Activated T-helper 2 cell treated with anti-CD3 and anti-CD28 coated beads, Interferon-gamma antibody, Interleukin-2, Interleukin-4, amounts not matched to agents 10 μg/mL and 5 μg/mL and 100 μg/mL, durations not matched to agents 14 hours and 24 hours and 36 hours (primary cell): Measurements from ENCODE around the gene PSME1. TPM values are rescaled to one million over a fixed set of nuclear protein-coding genes. Genes with fewer than 3 reads are reported as not detected.

ENCODE experiments used
- total RNA-seq: library from RNA; stranded (reverse); gene quantifications from 2 replicates; pipeline ENCODE4 v1.2.3, GENCODE V29; 2022

PSME1 gene
- total RNA-seq, 1 donor from 2014 or later = 342 TPM

Other genes with a start within 250 kb of the PSME1 start
- gene DHRS4, start 182.4 kb upstream of the PSME1 start, total RNA-seq = 17.8 and 22.5 TPM in 2 replicates
- gene DHRS4L2, start 147.3 kb upstream of the PSME1 start, total RNA-seq = 23.9 and 24.9 TPM in 2 replicates
- 1.3 and 1.7 TPM in 2 replicates for gene CARMIL3, start 84.2 kb upstream of the PSME1 start, total RNA-seq
- gene CPNE6, start 64.6 kb upstream of the PSME1 start, total RNA-seq = not detected in 2 replicates
- 62.7 and 62.8 TPM in 2 replicates for gene PCK2, start 41.9 kb upstream of the PSME1 start, total RNA-seq
- 67.2 and 77.3 TPM in 2 replicates for gene DCAF11, start 21.4 kb upstream of the PSME1 start, total RNA-seq
- gene NRL, start 21.2 kb upstream of the PSME1 start, total RNA-seq = 1.6 and 1.8 TPM in 2 replicates
- 1.0 and 1.2 TPM in 2 replicates for gene FITM1, start 5.5 kb upstream of the PSME1 start, total RNA-seq
- 26.4 and 30.4 TPM in 2 replicates for gene EMC9, start 5.4 kb downstream of the PSME1 start, total RNA-seq
- gene PSME2, start 10.4 kb downstream of the PSME1 start, total RNA-seq = 567 TPM in 2 replicates
- gene RNF31, start 11.3 kb downstream of the PSME1 start, total RNA-seq = 80.4 and 92.0 TPM in 2 replicates
- gene IRF9, start 25.1 kb downstream of the PSME1 start, total RNA-seq = 124 and 129 TPM in 2 replicates
- 20.0 and 28.2 TPM in 2 replicates for gene REC8, start 35.9 kb downstream of the PSME1 start, total RNA-seq
- gene IPO4, start 52.6 kb downstream of the PSME1 start, total RNA-seq = 77.0 and 80.4 TPM in 2 replicates
- gene TM9SF1, start 59.2 kb downstream of the PSME1 start, total RNA-seq = 27.8 and 30.8 TPM in 2 replicates
- gene TSSK4, start 69.5 kb downstream of the PSME1 start, total RNA-seq = 0.21 TPM in 1 of 2 replicates, not detected in the other
- gene CHMP4A, start 77.3 kb downstream of the PSME1 start, total RNA-seq = 80.0 and 82.4 TPM in 2 replicates
- 13.2 and 13.5 TPM in 2 replicates for gene MDP1, start 79.9 kb downstream of the PSME1 start, total RNA-seq
- gene NEDD8, start 96.2 kb downstream of the PSME1 start, total RNA-seq = 194 and 202 TPM in 2 replicates
- 36.3 and 43.8 TPM in 2 replicates for gene GMPR2, start 96.7 kb downstream of the PSME1 start, total RNA-seq
- 81.1 and 87.3 TPM in 2 replicates for gene TINF2, start 106.4 kb downstream of the PSME1 start, total RNA-seq
- gene TGM1, start 127.0 kb downstream of the PSME1 start, total RNA-seq = 3.4 and 4.4 TPM in 2 replicates
- 33.9 and 38.4 TPM in 2 replicates for gene RABGGTA, start 135.4 kb downstream of the PSME1 start, total RNA-seq
- gene DHRS1, start 163.6 kb downstream of the PSME1 start, total RNA-seq = 9.7 and 10.4 TPM in 2 replicates
- gene NOP9, start 163.7 kb downstream of the PSME1 start, total RNA-seq = 39.7 and 42.0 TPM in 2 replicates
- 19.6 and 24.7 TPM in 2 replicates for gene CIDEB, start 171.8 kb downstream of the PSME1 start, total RNA-seq
- gene LTB4R2, start 173.9 kb downstream of the PSME1 start, total RNA-seq = 7.9 and 9.5 TPM in 2 replicates
- 10.7 and 11.9 TPM in 2 replicates for gene LTB4R, start 175.3 kb downstream of the PSME1 start, total RNA-seq
- 1.5 and 2.3 TPM in 2 replicates for gene ADCY4, start 198.9 kb downstream of the PSME1 start, total RNA-seq
- 13.2 and 15.4 TPM in 2 replicates for gene RIPK3, start 203.8 kb downstream of the PSME1 start, total RNA-seq
- gene NFATC4, start 232.0 kb downstream of the PSME1 start, total RNA-seq = 0.21 TPM in 1 of 2 replicates, not detected in the other